HepG2 (cell line): ENCODE results near the gene PMFBP1. TPM values are rescaled to one million over a fixed set of nuclear protein-coding genes. Genes with fewer than 3 reads are reported as not detected.

Source experiments
- ARHGAP35 ChIP-seq: sonication (generic); formaldehyde crosslinking; IDR thresholded peaks from 2 replicates; pipeline ENCODE4 v1.9.0; 2022; ENCODE audit warnings: mild to moderate bottlenecking, inconsistent platforms, moderate library complexity, missing genetic modification reagents, borderline replicate concordance
- ARNT2 ChIP-seq: sonication (generic); formaldehyde crosslinking; IDR thresholded peaks from 2 replicates; pipeline ENCODE4 v1.8.0; 2022; ENCODE audit warnings: mild to moderate bottlenecking, low read depth, missing genetic modification reagents, moderate library complexity
- CC2D1A ChIP-seq: sonication (generic); formaldehyde crosslinking; IDR thresholded peaks from 2 replicates; pipeline ENCODE4 v1.8.1; 2023; ENCODE audit warnings: mild to moderate bottlenecking, missing genetic modification reagents
- GABPB1 ChIP-seq: IDR thresholded peaks from 2 replicates; pipeline ENCODE4 v1.6.1; 2016; ENCODE audit warnings: mild to moderate bottlenecking, missing genetic modification reagents, moderate library complexity, missing compliant biosample characterization
- HCFC1 ChIP-seq: fragments of 150-350 bp; IDR thresholded peaks from 2 replicates; pipeline ENCODE4 v1.6.1; 2014; ENCODE audit warnings: low read depth, low read length
- HNRNPUL1 ChIP-seq: fragments of 200-400 bp; formaldehyde crosslinking; IDR thresholded peaks from 2 replicates; pipeline ENCODE4 v1.6.1; 2017; ENCODE audit warnings: low read depth, mild to moderate bottlenecking, low read length, moderate library complexity
- MZF1 ChIP-seq: sonication (generic); formaldehyde crosslinking; IDR thresholded peaks from 2 replicates; pipeline ENCODE4 v1.8.1; 2023; ENCODE audit warnings: mild to moderate bottlenecking, missing genetic modification reagents, borderline replicate concordance
- RELA ChIP-seq: sonication (generic); formaldehyde crosslinking; IDR thresholded peaks from 2 replicates; pipeline ENCODE4 v1.4.0; 2020; ENCODE audit warnings: missing genetic modification reagents
- ZNF124 ChIP-seq: sonication (generic); formaldehyde crosslinking; IDR thresholded peaks from 2 replicates; pipeline ENCODE4 v1.4.0; 2020; ENCODE audit warnings: missing genetic modification reagents
- ZNF232 ChIP-seq: sonication (generic); formaldehyde crosslinking; IDR thresholded peaks from 2 replicates; pipeline ENCODE4 v1.4.0; 2020; ENCODE audit warnings: missing genetic modification reagents, borderline replicate concordance
- ZNF549 ChIP-seq: sonication (generic); formaldehyde crosslinking; IDR thresholded peaks from 2 replicates; pipeline ENCODE4 v1.5.0; 2020; ENCODE audit warnings: missing genetic modification reagents
- ZNF629 ChIP-seq: sonication (generic); formaldehyde crosslinking; conservative IDR thresholded peaks from 2 replicates; pipeline ENCODE4 v1.5.0; 2020; ENCODE audit warnings: missing genetic modification reagents
- ZNF703 ChIP-seq: sonication (generic); formaldehyde crosslinking; IDR thresholded peaks from 2 replicates; pipeline ENCODE4 v1.5.1; 2020; ENCODE audit warnings: missing genetic modification reagents, mild to moderate bottlenecking, moderate library complexity, borderline replicate concordance
- ZNF761 ChIP-seq: sonication (generic); formaldehyde crosslinking; conservative IDR thresholded peaks from 2 replicates; pipeline ENCODE4 v1.4.0; 2020; ENCODE audit warnings: mild to moderate bottlenecking, missing genetic modification reagents
- ZNF841 ChIP-seq: sonication (generic); formaldehyde crosslinking; IDR thresholded peaks from 2 replicates; pipeline ENCODE4 v1.8.1; 2023; ENCODE audit warnings: missing genetic modification reagents, borderline replicate concordance
- polyA plus RNA-seq, 8 experiments: library from polyadenylated mRNA; depleted of rRNA in 3 of 8; stranded (reverse) in 7 of 8; unstranded in 1 of 8; fragments of >200 nt; fragmentation: Illumina TruSeq in 4 of 8; extraction: Trizol in 4 of 8; gene quantifications; 2 replicates each; pipeline versions ENCODE4 v1.2.1 to v1.2.3, GENCODE V29; 2011 to 2016; ENCODE audit warnings: low read depth in 4 of 8, missing spikeins in 1 of 8, mixed read lengths in 1 of 8; ENCODE audit not compliant: insufficient read depth in 1 of 8
- total RNA-seq, 5 experiments: library from RNA; depleted of rRNA; stranded (reverse); fragments of >200 nt; fragmentation: Illumina TruSeq; extraction: Trizol; gene quantifications; 2 replicates each; pipeline ENCODE4 v1.2.3, GENCODE V29; 2016; ENCODE audit warnings: low read depth in 1 of 5
- TF ChIP-seq, protein P1 (sequence below): sonication (generic); formaldehyde crosslinking; IDR thresholded peaks from 2 replicates; pipeline ENCODE4 v1.5.0; 2020; ENCODE audit warnings: missing genetic modification reagents
- TF ChIP-seq, protein P2 (sequence below): sonication (generic); formaldehyde crosslinking; IDR thresholded peaks from 2 replicates; pipeline ENCODE4 v1.4.0; 2020; ENCODE audit warnings: missing genetic modification reagents; ENCODE audit errors: not compliant biosample characterization
- TF ChIP-seq, protein P3 (sequence below): sonication (generic); formaldehyde crosslinking; IDR thresholded peaks from 2 replicates; pipeline ENCODE4 v1.5.0; 2020; ENCODE audit warnings: mild to moderate bottlenecking, missing genetic modification reagents
- TF ChIP-seq, protein P4 (sequence below): sonication (generic); formaldehyde crosslinking; IDR thresholded peaks from 2 replicates; pipeline ENCODE4 v1.8.1; 2023; ENCODE audit warnings: mild to moderate bottlenecking, missing genetic modification reagents

PMFBP1 gene
- total and polyA plus RNA-seq, 2 of the 13 experiments (the other 11 are each of a cell fraction or from before 2014, with no cell fraction given) = 1.9 to 3.8 TPM

- TF ChIP-seq HNRNPUL1 = no peak
- TF ChIP-seq CC2D1A (CRISPR knock-in tag) = no peak
- TF ChIP-seq ZNF549 (CRISPR knock-in tag) = no peak
- TF ChIP-seq ZNF232 (CRISPR knock-in tag) = peak; percentile 53; the same call in 1 of the 2 replicates
- TF ChIP-seq ZNF629 (CRISPR knock-in tag) = no peak
- no peak for TF ChIP-seq ZNF703
- TF ChIP-seq ARNT2 (CRISPR knock-in tag) = no peak
- peak; percentile 75 for TF ChIP-seq HCFC1
- TF ChIP-seq, protein P1, sequence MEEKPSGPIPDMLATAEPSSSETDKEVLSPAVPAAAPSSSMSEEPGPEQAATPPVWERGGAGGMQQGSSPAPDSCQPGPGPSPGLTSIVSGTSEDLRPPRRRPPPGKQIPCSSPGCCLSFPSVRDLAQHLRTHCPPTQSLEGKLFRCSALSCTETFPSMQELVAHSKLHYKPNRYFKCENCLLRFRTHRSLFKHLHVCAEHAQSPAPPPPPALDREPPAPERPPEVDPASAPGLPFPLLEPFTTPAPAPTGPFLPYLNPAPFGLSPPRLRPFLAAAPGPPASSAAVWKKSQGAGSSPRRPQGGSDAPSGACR (CRISPR knock-in tag) = no peak
- TF ChIP-seq, protein P2, sequence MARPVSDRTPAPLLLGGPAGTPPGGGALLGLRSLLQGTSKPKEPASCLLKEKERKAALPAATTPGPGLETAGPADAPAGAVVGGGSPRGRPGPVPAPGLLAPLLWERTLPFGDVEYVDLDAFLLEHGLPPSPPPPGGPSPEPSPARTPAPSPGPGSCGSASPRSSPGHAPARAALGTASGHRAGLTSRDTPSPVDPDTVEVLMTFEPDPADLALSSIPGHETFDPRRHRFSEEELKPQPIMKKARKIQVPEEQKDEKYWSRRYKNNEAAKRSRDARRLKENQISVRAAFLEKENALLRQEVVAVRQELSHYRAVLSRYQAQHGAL = no peak
- no peak for TF ChIP-seq MZF1 (CRISPR knock-in tag)
- TF ChIP-seq, protein P3, sequence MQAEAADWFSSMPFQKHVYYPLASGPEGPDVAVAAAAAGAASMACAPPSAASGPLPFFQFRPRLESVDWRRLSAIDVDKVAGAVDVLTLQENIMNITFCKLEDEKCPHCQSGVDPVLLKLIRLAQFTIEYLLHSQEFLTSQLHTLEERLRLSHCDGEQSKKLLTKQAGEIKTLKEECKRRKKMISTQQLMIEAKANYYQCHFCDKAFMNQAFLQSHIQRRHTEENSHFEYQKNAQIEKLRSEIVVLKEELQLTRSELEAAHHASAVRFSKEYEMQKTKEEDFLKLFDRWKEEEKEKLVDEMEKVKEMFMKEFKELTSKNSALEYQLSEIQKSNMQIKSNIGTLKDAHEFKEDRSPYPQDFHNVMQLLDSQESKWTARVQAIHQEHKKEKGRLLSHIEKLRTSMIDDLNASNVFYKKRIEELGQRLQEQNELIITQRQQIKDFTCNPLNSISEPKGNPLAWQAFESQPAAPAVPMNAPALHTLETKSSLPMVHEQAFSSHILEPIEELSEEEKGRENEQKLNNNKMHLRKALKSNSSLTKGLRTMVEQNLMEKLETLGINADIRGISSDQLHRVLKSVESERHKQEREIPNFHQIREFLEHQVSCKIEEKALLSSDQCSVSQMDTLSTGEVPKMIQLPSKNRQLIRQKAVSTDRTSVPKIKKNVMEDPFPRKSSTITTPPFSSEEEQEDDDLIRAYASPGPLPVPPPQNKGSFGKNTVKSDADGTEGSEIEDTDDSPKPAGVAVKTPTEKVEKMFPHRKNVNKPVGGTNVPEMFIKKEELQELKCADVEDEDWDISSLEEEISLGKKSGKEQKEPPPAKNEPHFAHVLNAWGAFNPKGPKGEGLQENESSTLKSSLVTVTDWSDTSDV (CRISPR knock-in tag) = peak; percentile 22; the same call in 1 of the 2 replicates
- TF ChIP-seq, protein P4, sequence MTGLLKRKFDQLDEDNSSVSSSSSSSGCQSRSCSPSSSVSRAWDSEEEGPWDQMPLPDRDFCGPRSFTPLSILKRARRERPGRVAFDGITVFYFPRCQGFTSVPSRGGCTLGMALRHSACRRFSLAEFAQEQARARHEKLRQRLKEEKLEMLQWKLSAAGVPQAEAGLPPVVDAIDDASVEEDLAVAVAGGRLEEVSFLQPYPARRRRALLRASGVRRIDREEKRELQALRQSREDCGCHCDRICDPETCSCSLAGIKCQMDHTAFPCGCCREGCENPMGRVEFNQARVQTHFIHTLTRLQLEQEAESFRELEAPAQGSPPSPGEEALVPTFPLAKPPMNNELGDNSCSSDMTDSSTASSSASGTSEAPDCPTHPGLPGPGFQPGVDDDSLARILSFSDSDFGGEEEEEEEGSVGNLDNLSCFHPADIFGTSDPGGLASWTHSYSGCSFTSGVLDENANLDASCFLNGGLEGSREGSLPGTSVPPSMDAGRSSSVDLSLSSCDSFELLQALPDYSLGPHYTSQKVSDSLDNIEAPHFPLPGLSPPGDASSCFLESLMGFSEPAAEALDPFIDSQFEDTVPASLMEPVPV (CRISPR knock-in tag) = peak; percentile 72; the same call in 1 of the 2 replicates
- peak; percentile 97 for TF ChIP-seq GABPB1
- no peak; the same call in 1 of the 2 replicates for TF ChIP-seq RELA (CRISPR knock-in tag)
- peak; percentile 29; the same call in 1 of the 2 replicates for TF ChIP-seq ARHGAP35 (CRISPR knock-in tag)
- no peak for TF ChIP-seq ZNF761 (CRISPR knock-in tag)
- TF ChIP-seq ZNF124 (CRISPR knock-in tag) = no peak; the same call in 1 of the 2 replicates
- TF ChIP-seq ZNF841 = no peak
Observed at GRCh38 chr16:72093448-72094265, 78.3 kb downstream of the PMFBP1 start, which contains the start of the genes DHX38 and TXNL4B (continued).
